Activated CD4-positive, alpha-beta memory T cell treated with anti-CD3 and anti-CD28 coated beads, Interleukin-2, amount 10 ng/mL, durations not matched to agents 7 days and 5 days (primary cell): ENCODE results near the gene SH2D4B. TPM values are rescaled to one million over a fixed set of nuclear protein-coding genes. Genes with fewer than 3 reads are reported as not detected.

ENCODE experiments used
- CTCF ChIA-PET: fragments of 350-600 bp; sonication (Branson Sonifier 250); formaldehyde crosslinking; loops from one replicate; lab custom pipeline; 2021; ENCODE audit warnings: antibody characterized with exemption, inconsistent platforms; lab: Charles Lee
- POLR2A ChIA-PET: fragments of 350-600 bp; sonication (Branson Sonifier 250); formaldehyde crosslinking; loops from one replicate; lab custom pipeline; 2021; ENCODE audit warnings: antibody characterized with exemption; lab: Charles Lee
- DNase-seq: peaks from one replicate; pipeline ENCODE4 v3.0.0-alpha.2; 2020
- H3K27ac Mint-ChIP-seq: one replicate; pipeline ENCODE4 v1.8.0; 2021; ENCODE audit warnings: mild to moderate bottlenecking, mixed read lengths
- H3K27me3 Mint-ChIP-seq: one replicate; pipeline ENCODE4 v1.8.0; 2021; ENCODE audit warnings: mixed read lengths
- H3K36me3 Mint-ChIP-seq: one replicate; pipeline ENCODE4 v1.8.0; 2021; ENCODE audit warnings: low read depth, mixed read lengths
- H3K4me1 Mint-ChIP-seq: one replicate; pipeline ENCODE4 v1.8.0; 2021; ENCODE audit warnings: mixed read lengths
- H3K4me3 Mint-ChIP-seq: one replicate; pipeline ENCODE4 v1.8.0; 2021; ENCODE audit warnings: mild to moderate bottlenecking, mixed read lengths
- H3K9me3 Mint-ChIP-seq: one replicate; pipeline ENCODE4 v1.8.0; 2021; ENCODE audit warnings: mixed read lengths
- total RNA-seq, 2 experiments: library from RNA; stranded (reverse); gene quantifications; one replicate each; pipeline ENCODE4 v1.2.3, GENCODE V29; 2021

SH2D4B gene
- total RNA-seq, 2 experiments from 2014 or later = 0.13 to 0.15 TPM

DNA sequence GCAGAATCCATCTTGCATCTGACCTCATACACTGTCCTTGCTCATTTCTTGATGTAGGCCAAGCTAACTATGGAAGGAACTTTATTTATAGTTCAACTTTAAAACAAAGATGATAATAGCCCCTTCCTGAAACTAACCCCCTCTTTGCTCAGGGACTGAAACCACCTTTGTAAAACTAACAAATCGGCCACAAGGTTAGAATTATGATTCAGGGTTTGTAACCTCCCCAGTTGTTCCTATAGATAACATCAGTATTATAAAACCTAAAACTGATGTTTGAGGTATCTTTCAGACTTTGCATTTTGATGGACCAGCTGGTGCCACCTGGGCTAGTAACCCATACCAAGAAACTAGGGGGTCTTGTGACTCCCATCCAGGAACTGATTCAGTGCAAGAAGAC lies 143.4 kb downstream of the SH2D4B start:
- CTCF ChIA-PET = interaction anchor here (1.0 kb wide), 1 partner anchor 18 kb away, joined by 3 read pairs; no protein-coding TSS in a partner anchor
- POLR2A ChIA-PET = no interaction called here
- no peaks in the 10 kb centered on the region for H3K4me1 Mint-ChIP-seq
- peaks cover 1% of the 10 kb centered on the region for H3K27me3 Mint-ChIP-seq
- no peaks in the 10 kb centered on the region for H3K36me3 Mint-ChIP-seq
- H3K9me3 Mint-ChIP-seq = no peaks in the 10 kb centered on the region
- no peak for DNase-seq
- H3K4me3 Mint-ChIP-seq = no peak overlapping the region
- H3K27ac Mint-ChIP-seq = no peak overlapping the region

DNA sequence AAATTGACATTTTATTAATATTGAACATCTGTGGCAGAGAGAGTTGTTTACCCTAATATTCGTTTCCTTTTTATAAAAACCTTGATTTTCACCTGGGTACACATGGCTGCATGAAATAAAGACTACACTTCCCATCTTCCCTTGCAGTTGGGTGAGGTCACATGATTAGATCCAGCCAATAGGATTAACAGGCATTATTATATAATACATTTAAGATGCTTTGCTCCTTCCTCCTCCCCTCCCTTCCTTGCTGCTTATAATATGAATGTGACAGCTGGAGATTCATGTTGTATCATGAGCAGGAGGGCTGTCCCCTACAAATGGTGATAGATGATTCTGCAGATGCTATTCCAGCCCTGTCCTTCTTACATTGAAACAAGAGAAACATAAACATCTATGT lies 146.6 kb downstream of the SH2D4B start:
- DNase-seq = no peak
- H3K36me3 Mint-ChIP-seq = no peaks in the 10 kb centered on the region
- H3K9me3 Mint-ChIP-seq = no peaks in the 10 kb centered on the region
- H3K27me3 Mint-ChIP-seq = peaks cover 1% of the 10 kb centered on the region
- H3K4me3 Mint-ChIP-seq = no peak overlapping the region
- no peak overlapping the region for H3K27ac Mint-ChIP-seq
- POLR2A ChIA-PET = no interaction called here
- CTCF ChIA-PET = no interaction called here
- H3K4me1 Mint-ChIP-seq = no peaks in the 10 kb centered on the region

- no peaks in the 10 kb centered on the region for H3K4me1 Mint-ChIP-seq
- no peak overlapping the region for H3K27ac Mint-ChIP-seq
- no peak overlapping the region for H3K4me3 Mint-ChIP-seq
- ChIA-PET POLR2A (no interaction called here), CTCF (interaction anchor here (0.9 kb wide), 1 partner anchor 15 kb away, joined by 3 read pairs; no protein-coding TSS in a partner anchor)
- H3K36me3 Mint-ChIP-seq = no peaks in the 10 kb centered on the region
- DNase-seq = no peak
- no peaks in the 10 kb centered on the region for H3K9me3 Mint-ChIP-seq
- peaks cover 7% of the 10 kb centered on the region for H3K27me3 Mint-ChIP-seq
Measured at GRCh38 chr10:80685355-80685754, 147.7 kb downstream of the SH2D4B start.

GRCh38 chr10:80686734-80687475 lies 149.2 kb downstream of the SH2D4B start:
- Mint-ChIP-seq H3K9me3 (no peaks in the 10 kb centered on the region), H3K4me1 (no peaks in the 10 kb centered on the region), H3K36me3 (no peaks in the 10 kb centered on the region), H3K27me3 (peaks cover 17% of the 10 kb centered on the region), H3K27ac (no peak overlapping the region), H3K4me3 (no peak overlapping the region)
- POLR2A ChIA-PET = no interaction called here
- CTCF ChIA-PET = no interaction called here
- no peak for DNase-seq

DNA sequence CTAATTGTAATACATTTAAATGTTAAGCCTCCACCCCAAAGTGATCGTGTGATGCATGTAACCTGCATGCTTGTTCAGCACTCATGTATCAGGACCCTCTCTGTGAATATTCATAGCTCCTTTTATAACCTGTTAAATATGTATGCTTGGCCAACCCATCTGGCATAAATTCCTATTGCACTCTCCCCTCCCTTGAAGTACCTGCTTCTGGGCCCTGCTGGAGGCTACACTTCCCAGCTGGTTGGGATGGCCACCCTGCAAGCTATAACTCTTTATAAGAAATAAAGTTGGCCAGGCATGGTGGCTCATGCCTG lies 149.7 kb downstream of the SH2D4B start:
- ChIA-PET CTCF (no interaction called here), POLR2A (no interaction called here)
- H3K4me1 Mint-ChIP-seq = no peaks in the 10 kb centered on the region
- peaks cover 18% of the 10 kb centered on the region for H3K27me3 Mint-ChIP-seq
- no peak overlapping the region for H3K4me3 Mint-ChIP-seq
- H3K27ac Mint-ChIP-seq = no peak overlapping the region
- H3K9me3 Mint-ChIP-seq = no peaks in the 10 kb centered on the region
- DNase-seq = no peak
- no peaks in the 10 kb centered on the region for H3K36me3 Mint-ChIP-seq

DNA sequence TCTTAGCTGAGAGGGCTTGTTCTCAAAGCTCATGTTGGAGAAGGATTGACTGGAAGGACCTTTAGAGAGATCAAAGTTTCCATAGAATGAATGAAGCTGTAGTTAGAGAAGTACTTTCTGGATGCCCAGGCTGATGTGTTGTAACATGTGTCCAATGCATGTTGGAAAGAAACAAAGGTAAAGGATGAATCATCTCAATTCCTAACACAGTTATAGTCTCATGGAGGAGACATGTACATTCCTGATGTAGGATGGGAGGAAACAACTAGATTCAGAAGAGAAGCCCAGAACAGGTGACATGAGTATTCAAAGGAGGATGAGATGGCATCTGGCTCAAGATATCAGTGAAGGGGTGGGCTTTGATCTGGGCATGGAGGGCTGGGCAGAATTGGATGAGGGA lies 152.7 kb downstream of the SH2D4B start:
- no peak for DNase-seq
- no peaks in the 10 kb centered on the region for H3K4me1 Mint-ChIP-seq
- no peak overlapping the region for H3K4me3 Mint-ChIP-seq
- no peaks in the 10 kb centered on the region for H3K36me3 Mint-ChIP-seq
- CTCF ChIA-PET = interaction anchor here (1.9 kb wide), 1 partner anchor 9 kb away, joined by 5 read pairs; no protein-coding TSS in a partner anchor
- H3K9me3 Mint-ChIP-seq = no peaks in the 10 kb centered on the region
- POLR2A ChIA-PET = no interaction called here
- no peak overlapping the region for H3K27ac Mint-ChIP-seq
- H3K27me3 Mint-ChIP-seq = peaks cover 18% of the 10 kb centered on the region

- ChIA-PET CTCF (no interaction called here), POLR2A (no interaction called here)
- no peak for DNase-seq
- no peaks in the 10 kb centered on the region for H3K36me3 Mint-ChIP-seq
- peaks cover 18% of the 10 kb centered on the region for H3K27me3 Mint-ChIP-seq
- H3K27ac Mint-ChIP-seq = no peak overlapping the region
- H3K4me3 Mint-ChIP-seq = no peak overlapping the region
- H3K9me3 Mint-ChIP-seq = no peaks in the 10 kb centered on the region
- H3K4me1 Mint-ChIP-seq = no peaks in the 10 kb centered on the region
Measured at GRCh38 chr10:80691441-80691840, 153.7 kb downstream of the SH2D4B start.

- peaks cover 18% of the 10 kb centered on the region for H3K27me3 Mint-ChIP-seq
- H3K36me3 Mint-ChIP-seq = no peaks in the 10 kb centered on the region
- no peaks in the 10 kb centered on the region for H3K9me3 Mint-ChIP-seq
- CTCF ChIA-PET = no interaction called here
- no peak for DNase-seq
- H3K4me1 Mint-ChIP-seq = no peaks in the 10 kb centered on the region
- POLR2A ChIA-PET = no interaction called here
- H3K4me3 Mint-ChIP-seq = no peak overlapping the region
- H3K27ac Mint-ChIP-seq = no peak overlapping the region
Measured at GRCh38 chr10:80693565-80693964, 155.9 kb downstream of the SH2D4B start.

DNA sequence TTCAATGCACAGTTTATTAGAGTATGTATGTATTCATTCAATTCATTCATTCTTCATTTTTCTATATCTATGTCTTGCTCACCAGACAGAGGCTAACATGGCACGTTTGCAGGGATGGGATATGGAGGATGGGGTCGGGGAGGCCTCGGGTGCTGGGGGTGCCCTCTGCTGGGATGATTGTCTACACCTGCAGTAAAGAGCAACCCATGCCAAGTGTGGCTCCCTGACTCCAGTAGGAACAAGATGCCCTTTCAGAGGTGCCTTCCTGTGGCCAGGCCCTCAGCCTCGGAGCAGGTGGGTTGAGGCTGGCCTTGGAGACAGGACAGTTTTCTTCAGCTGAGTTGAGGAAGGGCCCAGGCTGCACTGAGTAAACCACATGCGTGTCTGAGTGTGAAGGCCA lies 157.2 kb downstream of the SH2D4B start:
- CTCF ChIA-PET = interaction anchor here (1.6 kb wide), 1 partner anchor 32 kb away, joined by 4 read pairs; no protein-coding TSS in a partner anchor
- DNase-seq = no peak

More for the DNA sequence above, 157.2 kb downstream of the SH2D4B start:
- H3K4me1 Mint-ChIP-seq = no peaks in the 10 kb centered on the region
- H3K36me3 Mint-ChIP-seq = no peaks in the 10 kb centered on the region
- no peaks in the 10 kb centered on the region for H3K9me3 Mint-ChIP-seq
- H3K27me3 Mint-ChIP-seq = peaks cover 15% of the 10 kb centered on the region
- POLR2A ChIA-PET = no interaction called here
- no peak overlapping the region for H3K27ac Mint-ChIP-seq
- H3K4me3 Mint-ChIP-seq = no peak overlapping the region

Other genes starting within 250 kb of the SH2D4B start
- gene MAT1A, start 248.2 kb upstream of the SH2D4B start, total RNA-seq = not detected
- gene DYDC1, start 181.1 kb upstream of the SH2D4B start, total RNA-seq = not detected
- not detected for gene DYDC2, start 181.1 kb upstream of the SH2D4B start, total RNA-seq
- 1 to 10 TPM; 4.5 to 5.2 TPM for gene PRXL2A, start 129.4 kb upstream of the SH2D4B start, total RNA-seq
- 100 to 1,000 TPM; 130 to 136 TPM for gene TSPAN14, start 83.6 kb upstream of the SH2D4B start, total RNA-seq